HepG2 (cell line): ENCODE measurements around the gene RPS6KA2. TPM values are rescaled to one million over a fixed set of nuclear protein-coding genes. Genes with fewer than 3 reads are reported as not detected.

Source experiments
- ATAC-seq: fragments of 200-7000 bp; cut with Tn5 transposase; 3 replicates; pipeline ENCODE4 v1.9.1; 2020; ENCODE audit warnings: mild to moderate bottlenecking, moderate library complexity
- BruUV-seq: library from RNA; stranded (reverse); fragments of 400-500 nt; replicated peaks from 2 replicates; lab custom pipeline; 2021; lab: Mats Ljungman, UMichigan
- CTCF ChIA-PET: fragments of 300-600 bp; formaldehyde crosslinking; extraction: SDS; loops from one replicate; lab custom pipeline; 2021; ENCODE audit warnings: low total read pairs, inconsistent platforms, low intra/inter-chr PET ratio; lab: Yijun Ruan, JAX
- POLR2A ChIA-PET: fragments of 350-600 bp; sonication (Branson Sonifier 250); formaldehyde crosslinking; loops from one replicate; lab custom pipeline; 2020; ENCODE audit warnings: antibody characterized with exemption, inconsistent platforms; lab: Yijun Ruan, JAX
- DNase-seq: peaks from one replicate; pipeline ENCODE4 v3.0.0-alpha.2; 2015; ENCODE audit warnings: low spot score
- FAIRE-seq: peaks from 3 replicates; lab custom pipeline; 2011; peaks lifted over from hg19 to GRCh38; lab: Jason Lieb, UNC
- H2AFZ ChIP-seq: one replicate; pipeline ENCODE4 v1.6.1; 2011; ENCODE audit warnings: low read length, inconsistent platforms
- H3K27ac ChIP-seq: fragments of 300-600 bp; 3 replicates; pipeline ENCODE4 v1.8.0; 2011; ENCODE audit warnings: mixed run types, mild to moderate bottlenecking, mixed read lengths, low read length, inconsistent platforms; ENCODE audit not compliant: insufficient read depth; ENCODE audit errors: extremely low read length
- H3K27me3 ChIP-seq, 2 experiments: fragments of 200-600 bp in 1 of 2; 2 replicates in 1 of 2; 3 replicates in 1 of 2; pipeline versions ENCODE4 v1.6.0 to v1.8.0; 2011; ENCODE audit warnings: low read length in 2 of 2, mild to moderate bottlenecking in 2 of 2, moderate library complexity in 2 of 2, inconsistent platforms in 1 of 2; ENCODE audit not compliant: insufficient read depth in 2 of 2, control insufficient read depth in 1 of 2
- H3K36me3 ChIP-seq, 2 experiments: fragments of 200-600 bp in 1 of 2; replicated peaks in 1 of 2; 2 replicates in 1 of 2; 3 replicates in 1 of 2; pipeline versions ENCODE4 v1.5.1 to v1.8.0; 2011; ENCODE audit warnings: low read length in 2 of 2, inconsistent platforms in 1 of 2; ENCODE audit not compliant: insufficient read depth in 2 of 2, control insufficient read depth in 1 of 2
- H3K4me1 ChIP-seq: 2 replicates; pipeline ENCODE4 v1.5.1; 2012; ENCODE audit warnings: low read length, inconsistent platforms; ENCODE audit not compliant: insufficient read depth
- H3K4me2 ChIP-seq: 2 replicates; pipeline ENCODE4 v1.6.0; 2011; ENCODE audit warnings: low read depth, low read length, inconsistent platforms
- H3K4me3 ChIP-seq, 3 experiments: fragments of 200-600 bp in 1 of 3; sonication (generic), shearing (Covaris generic) in 1 of 3; replicated peaks in 1 of 3; 2 replicates each; pipeline ENCODE4 v1.5.1; 2011 to 2016; ENCODE audit warnings: low read length in 3 of 3, inconsistent platforms in 2 of 3, low read depth in 2 of 3, mild to moderate bottlenecking in 2 of 3, control low read depth in 1 of 3, mixed read lengths in 1 of 3; ENCODE audit not compliant: insufficient read depth in 1 of 3
- H3K79me2 ChIP-seq: one replicate; pipeline ENCODE4 v1.6.1; 2011; ENCODE audit warnings: low read length, inconsistent platforms; ENCODE audit not compliant: insufficient read depth
- H3K9ac ChIP-seq: 2 replicates; pipeline ENCODE4 v1.6.0; 2011; ENCODE audit warnings: mild to moderate bottlenecking, low read depth, low read length, inconsistent platforms; ENCODE audit not compliant: insufficient read depth
- H3K9me3 ChIP-seq: 2 replicates; pipeline ENCODE4 v1.5.1; 2012; ENCODE audit warnings: mild to moderate bottlenecking, low read length
- H4K20me1 ChIP-seq: 2 replicates; pipeline ENCODE4 v1.6.0; 2011; ENCODE audit warnings: inconsistent platforms, mild to moderate bottlenecking, low read length, moderate library complexity; ENCODE audit not compliant: insufficient read depth
- HNRNPUL1 ChIP-seq: fragments of 200-400 bp; formaldehyde crosslinking; IDR thresholded peaks from 2 replicates; pipeline ENCODE4 v1.6.1; 2017; ENCODE audit warnings: low read depth, mild to moderate bottlenecking, low read length, moderate library complexity
- NCOA5 ChIP-seq: sonication (generic); formaldehyde crosslinking; IDR thresholded peaks from 2 replicates; pipeline ENCODE4 v1.4.0; 2020; ENCODE audit warnings: missing genetic modification reagents
- POGK ChIP-seq: sonication (generic); formaldehyde crosslinking; conservative IDR thresholded peaks from 2 replicates; pipeline ENCODE4 v1.8.0; 2022; ENCODE audit warnings: mild to moderate bottlenecking, moderate library complexity, missing genetic modification reagents
- ZFYVE20 ChIP-seq: sonication (generic); formaldehyde crosslinking; IDR thresholded peaks from 2 replicates; pipeline ENCODE4 v1.8.0; 2023; ENCODE audit warnings: low read depth, mild to moderate bottlenecking, moderate library complexity, missing genetic modification reagents, borderline replicate concordance
- WGBS: methylation state at CpG from one replicate; pipeline ENCODE4 v1.1.6; 2017; ENCODE audit warnings: low lambda C conversion rate; 5-methylcytosine and 5-hydroxymethylcytosine counted together
- in situ Hi-C: cut with HindIII; loops from 2 replicates; pipeline ENCODE4 v1.10.0; 2017; ENCODE audit warnings: low pct_unique_long_range_greater_than_20kb; ENCODE audit not compliant: extremely low pct_ligation_motif_present
- intact Hi-C: fragments of 100-400 bp; cut with micrococcal nuclease; formaldehyde crosslinking; loops from one replicate; pipeline ENCODE4 v1.10.0; 2022; ENCODE audit not compliant: unreplicated experiment
- polyA plus RNA-seq, 8 experiments: library from polyadenylated mRNA; depleted of rRNA in 3 of 8; stranded (reverse) in 7 of 8; unstranded in 1 of 8; fragments of >200 nt; fragmentation: Illumina TruSeq in 4 of 8; extraction: Trizol in 4 of 8; gene quantifications; 2 replicates each; pipeline versions ENCODE4 v1.2.1 to v1.2.3, GENCODE V29; 2011 to 2016; ENCODE audit warnings: low read depth in 4 of 8, missing spikeins in 1 of 8, mixed read lengths in 1 of 8; ENCODE audit not compliant: insufficient read depth in 1 of 8
- total RNA-seq, 5 experiments: library from RNA; depleted of rRNA; stranded (reverse); fragments of >200 nt; fragmentation: Illumina TruSeq; extraction: Trizol; gene quantifications; 2 replicates each; pipeline ENCODE4 v1.2.3, GENCODE V29; 2016; ENCODE audit warnings: low read depth in 1 of 5

RPS6KA2 gene
- total and polyA plus RNA-seq, 2 of the 13 experiments (the other 11 are each of a cell fraction or from before 2014, with no cell fraction given): 0.22 to 0.38 TPM

- Histone ChIP-seq H3K4me2 (no peak overlapping the region), H3K27me3 (peaks cover 4 to 32% of the 10 kb centered on the region in 2 experiments), H3K9me3 (no peaks in the 10 kb centered on the region), H3K27ac (no peak overlapping the region), H3K4me3 (no peak overlapping the region), H2AFZ (no peak overlapping the region), H4K20me1 (0 out of 2 replicates have a peak, but pooled peaks cover 4% of the 10 kb centered on the region), H3K4me1 (peaks cover 14% of the 10 kb centered on the region), H3K9ac (no peak overlapping the region), H3K79me2 (no peaks in the 10 kb centered on the region), H3K36me3 (no peaks in the 10 kb centered on the region)
- no peak for DNase-seq
- in situ Hi-C loops: no loop called here
- 5% methylated on average over 5 of the region's 5 CpGs for WGBS
- BruUV-seq: no TSS peak
- ATAC-seq: no peak
- ChIA-PET POLR2A (no interaction called here), CTCF (no interaction called here)
- no peak for FAIRE-seq
- intact Hi-C loops: no loop called here
- TF ChIP-seq NCOA5 (CRISPR knock-in tag) (no peak), POGK (CRISPR knock-in tag) (no peak), ZFYVE20 (CRISPR knock-in tag) (no peak)
These were observed 211.7 kb downstream of the RPS6KA2 start for GRCh38 chr6:166415306-166415705.

- Histone ChIP-seq H3K9me3 (no peaks in the 10 kb centered on the region), H2AFZ (no peak overlapping the region), H3K27ac (no peak overlapping the region), H3K79me2 (no peaks in the 10 kb centered on the region), H3K36me3 (no peaks in the 10 kb centered on the region), H3K9ac (no peak overlapping the region)
- CTCF ChIA-PET: no interaction called here
- ATAC-seq (no peak), DNase-seq (no peak)
- WGBS: 39% methylated on average over 17 of the region's 17 CpGs
- no TSS peak for BruUV-seq
- no peak for TF ChIP-seq HNRNPUL1
- TF ChIP-seq, all 625 proteins: peak for 0
- POLR2A ChIA-PET: no interaction called here
- no peak overlapping the region for H3K4me3 ChIP-seq
- in situ Hi-C loops: no loop called here
- no peak overlapping the region for H3K4me2 ChIP-seq
- no peak for FAIRE-seq
- no peaks in the 10 kb centered on the region for H4K20me1 ChIP-seq
- intact Hi-C loops: no loop called here
- H3K27me3 ChIP-seq: peaks cover 4 to 28% of the 10 kb centered on the region in 2 experiments
- H3K4me1 ChIP-seq: peaks cover 15% of the 10 kb centered on the region
These were observed 213.5 kb downstream of the RPS6KA2 start for GRCh38 chr6:166413491-166413951.
